ENCODE measurements around the gene RCOR3. TPM values are rescaled to one million over a fixed set of nuclear protein-coding genes. Genes with fewer than 3 reads are reported as not detected.

RCOR3 gene
- total RNA-seq, 1 experiment from 2014 or later = 39.0 TPM

GRCh38 chr1:211343607-211344006 is 84.4 kb downstream of the RCOR3 start:
- Histone ChIP-seq H3K9me3 (ENCODE audit: low read depth, low read length, poor library complexity, severe bottlenecking) (no peaks in the 10 kb centered on the region), H3K27ac (ENCODE audit: low read depth, low read length, poor library complexity, severe bottlenecking) (no peak overlapping the region), H3K4me1 (ENCODE audit: insufficient read depth, low read length, poor library complexity, severe bottlenecking) (peaks cover 10% of the 10 kb centered on the region), H3K27me3 (replicated peaks; ENCODE audit: insufficient read depth, low read depth, low read length, poor library complexity) (no peaks in the 10 kb centered on the region), H3K36me3 (ENCODE audit: insufficient read depth, low read length, poor library complexity, severe bottlenecking) (no peaks in the 10 kb centered on the region), H3K4me3 (ENCODE audit: low read depth, low read length, poor library complexity, severe bottlenecking) (no peak overlapping the region)
- BruUV-seq (replicated peaks) = no TSS peak
- POLR2A ChIA-PET (ENCODE audit: low non-redundant PET) = no interaction called here
- TF ChIP-seq CTCF (conservative IDR thresholded peaks at IDR 0.05; ENCODE audit: low read depth, low read length) (no peak), EZH2 (IDR thresholded peaks at IDR 0.05; ENCODE audit: borderline replicate concordance, low read depth, low read length, poor library complexity, severe bottlenecking) (no peak)
- intact Hi-C loops (cut with micrococcal nuclease; ENCODE audit: unreplicated experiment) = no loop called here
- DNase-seq (ENCODE audit: low spot score) = no peak
- CTCF ChIA-PET = no interaction called here

- intact Hi-C loops (cut with micrococcal nuclease; ENCODE audit: unreplicated experiment) = no loop called here
- ChIA-PET POLR2A (ENCODE audit: low non-redundant PET) (no interaction called here), CTCF (no interaction called here)
- no peak for DNase-seq (ENCODE audit: low spot score)
- no TSS peak for BruUV-seq (replicated peaks)
- Histone ChIP-seq H3K9me3 (ENCODE audit: low read depth, low read length, poor library complexity, severe bottlenecking) (no peaks in the 10 kb centered on the region), H3K4me3 (ENCODE audit: low read depth, low read length, poor library complexity, severe bottlenecking) (no peak overlapping the region), H3K27ac (ENCODE audit: low read depth, low read length, poor library complexity, severe bottlenecking) (no peak overlapping the region), H3K4me1 (ENCODE audit: insufficient read depth, low read length, poor library complexity, severe bottlenecking) (peaks cover 10% of the 10 kb centered on the region), H3K36me3 (ENCODE audit: insufficient read depth, low read length, poor library complexity, severe bottlenecking) (no peaks in the 10 kb centered on the region), H3K27me3 (replicated peaks; ENCODE audit: insufficient read depth, low read depth, low read length, poor library complexity) (no peaks in the 10 kb centered on the region)
- no peak for TF ChIP-seq EZH2 (IDR thresholded peaks at IDR 0.05; ENCODE audit: borderline replicate concordance, low read depth, low read length, poor library complexity, severe bottlenecking)
- no peak for TF ChIP-seq CTCF (conservative IDR thresholded peaks at IDR 0.05; ENCODE audit: low read depth, low read length)
Observed at GRCh38 chr1:211344152-211344618, 85.0 kb downstream of the RCOR3 start.

- Histone ChIP-seq H3K4me3 (ENCODE audit: low read depth, low read length, poor library complexity, severe bottlenecking) (no peak overlapping the region), H3K9me3 (ENCODE audit: low read depth, low read length, poor library complexity, severe bottlenecking) (no peaks in the 10 kb centered on the region), H3K27ac (ENCODE audit: low read depth, low read length, poor library complexity, severe bottlenecking) (no peak overlapping the region), H3K4me1 (ENCODE audit: insufficient read depth, low read length, poor library complexity, severe bottlenecking) (peaks cover 10% of the 10 kb centered on the region), H3K36me3 (ENCODE audit: insufficient read depth, low read length, poor library complexity, severe bottlenecking) (no peaks in the 10 kb centered on the region), H3K27me3 (replicated peaks; ENCODE audit: insufficient read depth, low read depth, low read length, poor library complexity) (no peaks in the 10 kb centered on the region)
- BruUV-seq (replicated peaks) = no TSS peak
- DNase-seq (ENCODE audit: low spot score) = peak; percentile 34
- POLR2A ChIA-PET (ENCODE audit: low non-redundant PET) = no interaction called here
- intact Hi-C loops (cut with micrococcal nuclease; ENCODE audit: unreplicated experiment) = no loop called here
- TF ChIP-seq CTCF (conservative IDR thresholded peaks at IDR 0.05; ENCODE audit: low read depth, low read length) (no peak), EZH2 (IDR thresholded peaks at IDR 0.05; ENCODE audit: borderline replicate concordance, low read depth, low read length, poor library complexity, severe bottlenecking) (no peak)
- CTCF ChIA-PET = no interaction called here
Observed at GRCh38 chr1:211345719-211346118, 86.6 kb downstream of the RCOR3 start.

All from A673 (cell line).